ENCODE results near the gene P4HB.
"Not testable (repeated sequence)": the region's sequence is repeated elsewhere in the genome, so short reads cannot be mapped to it uniquely, and the experiment has no call there.

P4HB gene

GRCh38 chr17:81849457-81849856 is 10.9 kb downstream of the P4HB start:
- no peak for DNase-seq (ENCODE audit: extremely low read depth in 1 of 2, low read depth in 1 of 2)

DNA sequence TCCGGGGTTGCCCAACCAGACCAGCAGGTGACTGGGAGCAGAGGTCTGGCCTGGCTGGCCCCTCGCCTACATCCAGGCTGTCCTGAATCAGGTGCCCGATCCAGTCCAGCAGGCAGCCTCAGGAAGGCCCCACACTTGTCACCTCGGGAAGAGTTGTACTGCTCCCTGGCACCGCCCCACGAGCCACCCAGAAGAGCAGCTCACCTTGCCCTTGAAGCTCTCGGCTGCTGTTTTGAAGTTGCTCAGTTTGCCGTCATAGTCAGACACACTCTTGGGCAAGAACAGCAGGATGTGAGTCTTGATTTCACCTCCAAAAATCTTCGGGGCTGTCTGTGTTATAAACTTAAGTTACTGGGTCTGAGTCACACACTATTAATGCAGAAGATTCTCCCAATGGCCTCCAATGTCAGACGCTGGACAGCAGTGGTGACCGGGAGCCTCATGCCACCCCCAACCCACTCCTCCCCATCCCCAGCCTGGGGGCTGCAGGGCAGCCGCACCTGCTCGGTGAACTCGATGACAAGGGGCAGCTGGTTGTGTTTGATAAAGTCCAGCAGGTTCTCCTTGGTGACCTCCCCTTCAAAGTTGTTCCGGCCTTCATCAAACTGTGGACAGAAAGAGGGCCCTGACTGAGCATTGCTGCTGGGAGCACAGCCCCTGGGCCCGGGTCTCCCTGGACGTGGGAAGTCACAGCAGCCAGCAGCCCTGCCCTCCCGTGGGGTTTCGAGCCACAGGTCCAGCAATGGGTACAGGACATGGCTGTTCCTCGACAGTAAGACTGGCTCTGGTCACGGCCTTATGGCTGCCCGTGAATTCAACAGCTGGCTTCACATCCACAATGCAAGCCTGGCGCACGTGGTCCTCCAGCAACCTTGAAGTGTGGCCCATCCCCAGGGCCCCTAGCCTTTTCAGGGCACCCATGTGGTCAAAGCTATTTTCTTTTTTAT is 13.3 kb downstream of the P4HB start:
- DNase-seq (ENCODE audit: extremely low read depth in 1 of 2, low read depth in 1 of 2), result no peak

GRCh38 chr17:81845881-81846742 is 14.2 kb downstream of the P4HB start:
- no peak for DNase-seq (ENCODE audit: extremely low read depth in 1 of 2, low read depth in 1 of 2)

GRCh38 chr17:81845361-81845760 is 15.0 kb downstream of the P4HB start:
- no peak for DNase-seq (ENCODE audit: extremely low read depth in 1 of 2, low read depth in 1 of 2)

DNA sequence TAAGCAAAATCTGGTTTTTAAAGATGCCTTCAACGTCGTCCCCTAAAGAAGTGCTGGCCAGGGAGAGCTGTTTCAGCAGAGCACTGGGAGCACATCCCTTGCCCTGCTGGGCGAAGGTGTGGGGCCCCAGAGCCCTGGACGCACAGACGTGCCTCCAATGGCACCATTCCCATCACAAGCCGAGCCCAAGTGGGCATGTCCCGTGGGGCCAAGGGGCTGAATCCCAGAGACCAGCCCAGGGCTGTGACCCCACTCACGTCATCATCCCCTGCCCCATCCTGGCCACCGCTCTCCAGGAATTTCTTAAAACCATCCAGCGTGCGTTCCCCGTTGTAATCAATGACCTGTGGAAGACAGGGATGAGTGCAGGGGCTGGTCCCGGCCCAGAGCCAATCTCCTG is 15.4 kb downstream of the P4HB start:
- DNase-seq (ENCODE audit: extremely low read depth in 1 of 2, low read depth in 1 of 2), result no peak

DNA sequence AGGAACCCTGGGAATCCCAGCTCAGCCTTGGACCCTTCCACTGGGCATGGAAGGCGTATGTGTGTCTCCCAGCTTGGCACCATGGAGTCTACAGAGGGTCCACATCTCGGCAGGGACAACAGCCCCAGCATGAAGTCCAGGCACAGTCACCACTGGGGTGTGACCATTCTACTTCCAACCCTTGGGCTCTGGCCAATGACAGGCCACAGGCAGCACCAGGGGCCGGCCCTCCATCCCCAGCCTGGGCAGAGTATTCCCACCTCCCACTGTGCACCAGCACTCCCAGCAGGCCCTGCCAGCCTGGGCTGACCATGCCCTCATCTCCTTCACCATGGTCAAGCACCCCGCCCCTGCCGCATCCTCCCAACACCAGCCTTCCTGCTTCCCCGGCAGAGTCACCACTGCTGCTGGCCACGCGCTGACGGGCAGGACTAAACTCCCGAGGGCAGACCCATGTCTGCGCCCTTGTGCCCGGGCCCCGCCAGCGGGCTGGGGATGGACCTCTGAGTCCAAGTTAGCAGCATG is 15.9 kb downstream of the P4HB start:
- no peak for DNase-seq (ENCODE audit: extremely low read depth in 1 of 2, low read depth in 1 of 2)

DNA sequence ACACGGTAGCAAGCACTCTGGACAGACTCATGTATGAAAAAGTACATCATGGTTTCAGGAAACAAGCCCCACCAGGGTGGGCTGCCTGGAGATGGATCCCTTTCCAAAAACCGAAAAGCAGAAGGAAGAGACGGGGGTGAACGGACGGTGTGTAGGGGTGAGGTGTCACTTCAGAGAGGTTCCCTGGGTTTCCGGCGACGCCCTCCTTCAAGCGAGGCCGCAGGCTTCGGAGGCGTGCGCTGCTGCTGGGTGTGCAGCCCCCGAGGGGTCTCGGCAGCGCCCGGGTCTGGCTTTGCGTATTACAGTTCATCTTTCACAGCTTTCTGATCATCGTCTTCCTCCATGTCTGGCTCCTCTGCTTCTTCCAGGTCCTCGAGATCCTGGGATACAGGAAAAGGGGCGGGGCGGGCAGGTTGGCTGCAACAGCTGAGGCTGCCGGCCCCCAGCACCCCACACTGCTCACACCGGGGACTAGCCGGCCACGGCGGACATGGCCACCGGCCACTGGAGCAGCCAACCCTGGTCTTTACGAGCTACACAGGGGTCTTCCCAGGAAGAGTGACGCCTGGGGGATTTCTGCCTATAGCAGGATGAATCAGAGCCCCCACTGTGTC is 16.5 kb downstream of the P4HB start:
- DNase-seq (ENCODE audit: extremely low read depth in 1 of 2, low read depth in 1 of 2), result no peak

DNA sequence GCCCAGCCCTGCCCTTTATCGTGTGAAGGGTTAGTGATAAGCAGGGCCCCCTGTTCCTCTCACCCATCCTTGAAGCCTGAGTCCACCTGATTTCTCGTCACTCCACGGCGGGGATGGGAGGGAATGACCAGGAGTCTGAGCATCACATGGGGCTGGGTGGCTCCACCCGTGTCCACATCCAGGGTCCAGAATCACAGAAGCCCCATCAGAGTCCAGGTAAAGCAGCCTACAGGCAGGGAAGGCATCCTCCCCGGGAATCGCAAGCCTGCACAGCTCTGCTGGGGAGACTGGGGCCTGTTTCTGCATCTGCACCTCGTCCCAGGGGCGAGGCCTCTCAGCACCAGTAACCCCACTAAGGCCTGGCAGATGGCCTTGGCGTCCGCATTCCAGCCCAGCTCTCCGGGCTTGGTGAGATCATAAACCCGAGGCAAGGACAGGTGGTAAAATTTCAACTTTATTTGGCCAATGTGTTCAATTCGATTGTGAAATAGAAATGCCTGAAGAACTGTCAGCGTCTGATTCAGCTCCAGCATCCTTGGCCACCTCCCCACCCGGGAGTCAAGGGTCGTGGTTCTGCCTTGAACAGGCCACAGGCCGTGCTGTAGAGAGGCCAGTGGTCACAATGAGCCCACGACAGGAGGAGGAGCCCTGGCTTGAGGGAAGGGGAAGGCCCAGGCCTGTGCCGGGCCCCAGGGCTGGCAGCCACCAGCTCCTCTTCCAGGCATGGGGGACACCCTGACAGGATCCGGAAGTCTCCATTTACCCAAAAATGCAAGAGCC is 17.4 kb downstream of the P4HB start:
- no peak for DNase-seq (ENCODE audit: extremely low read depth in 1 of 2, low read depth in 1 of 2)

DNA sequence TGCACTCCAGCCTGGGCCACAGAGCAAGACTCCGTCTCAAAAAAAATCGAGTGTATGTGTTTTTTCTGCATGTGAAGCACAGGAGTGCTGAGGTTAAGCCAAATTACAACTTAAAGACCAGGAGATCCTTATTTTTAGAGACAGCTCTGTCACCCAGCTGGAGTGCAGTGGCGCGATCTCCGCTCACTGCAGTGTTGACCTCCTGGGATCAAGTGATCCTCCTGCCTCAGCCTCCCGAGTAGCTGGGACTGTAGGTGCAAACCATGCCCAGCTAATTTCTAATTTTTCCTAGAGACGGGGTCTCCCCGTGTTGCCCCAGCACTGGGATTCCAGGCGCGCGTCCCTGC is 18.0 kb downstream of the P4HB start:
- no peak for DNase-seq (ENCODE audit: extremely low read depth in 1 of 2, low read depth in 1 of 2)

DNA sequence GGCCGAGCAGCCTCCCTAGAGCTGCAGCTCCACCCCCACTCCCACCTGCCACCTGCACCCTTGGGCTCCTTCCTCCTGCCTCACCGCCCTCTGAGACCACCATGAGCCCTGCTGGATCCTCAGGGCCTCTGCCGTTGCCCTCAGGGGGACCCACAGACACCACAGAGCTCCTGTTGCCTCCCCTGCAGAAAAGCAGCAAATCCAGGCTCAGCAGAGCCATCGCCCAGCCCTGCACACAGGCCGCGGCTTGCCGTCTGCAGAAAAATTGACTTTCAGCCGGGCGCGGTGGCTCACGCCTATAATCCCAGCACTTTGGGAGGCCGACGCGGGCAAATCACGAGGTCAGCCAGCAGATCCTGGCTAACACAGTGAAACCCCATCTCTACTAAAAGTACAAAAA is 18.5 kb downstream of the P4HB start:
- no peak for DNase-seq (ENCODE audit: extremely low read depth in 1 of 2, low read depth in 1 of 2)

DNA sequence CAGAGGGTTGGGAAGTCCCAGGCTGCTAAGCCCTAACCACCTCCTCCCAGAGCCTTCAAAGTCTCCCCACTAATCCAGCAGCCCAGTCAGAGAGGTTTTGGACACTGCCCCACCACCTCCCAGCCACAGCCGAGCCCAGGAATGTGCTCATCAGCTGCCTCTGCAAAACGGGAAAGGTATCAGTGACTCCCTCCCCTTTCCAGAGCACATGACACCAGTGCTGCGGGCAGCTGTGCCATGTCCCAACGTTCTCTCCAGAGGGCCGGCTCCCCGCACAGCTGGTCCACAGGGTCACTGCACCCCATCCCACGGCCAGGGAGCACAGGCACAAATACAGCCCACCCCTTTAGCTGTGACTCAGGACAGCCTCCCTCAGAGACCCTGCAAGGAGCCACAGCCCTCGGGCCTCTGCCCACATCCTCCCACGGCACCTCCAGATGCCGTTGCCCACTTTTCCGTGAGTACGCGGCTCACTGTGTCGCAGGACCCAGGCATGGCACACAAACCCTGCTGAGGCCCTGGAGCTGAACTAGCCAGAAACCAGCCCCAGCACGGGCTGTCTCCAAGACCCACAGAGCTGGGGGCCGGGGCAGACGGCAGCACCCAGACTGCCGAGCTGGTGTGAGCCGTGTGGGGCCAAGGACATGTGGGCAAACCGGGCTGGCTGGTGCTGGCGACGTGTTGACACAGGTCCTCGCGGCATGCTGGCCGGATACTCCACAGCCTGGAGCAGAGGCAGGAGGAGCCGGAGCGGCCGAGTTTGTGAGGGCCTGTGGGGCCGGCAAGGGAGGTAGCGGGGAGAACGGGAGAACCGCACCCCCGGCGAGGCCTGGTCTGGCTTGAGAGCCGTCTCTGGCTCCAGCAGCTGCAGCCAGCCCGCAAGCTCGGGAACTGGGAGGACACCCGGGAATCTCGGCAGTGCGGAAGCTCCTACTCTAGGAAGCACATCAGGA is 19.2 kb downstream of the P4HB start:
- no peak for DNase-seq (ENCODE audit: extremely low read depth in 1 of 2, low read depth in 1 of 2)

DNA sequence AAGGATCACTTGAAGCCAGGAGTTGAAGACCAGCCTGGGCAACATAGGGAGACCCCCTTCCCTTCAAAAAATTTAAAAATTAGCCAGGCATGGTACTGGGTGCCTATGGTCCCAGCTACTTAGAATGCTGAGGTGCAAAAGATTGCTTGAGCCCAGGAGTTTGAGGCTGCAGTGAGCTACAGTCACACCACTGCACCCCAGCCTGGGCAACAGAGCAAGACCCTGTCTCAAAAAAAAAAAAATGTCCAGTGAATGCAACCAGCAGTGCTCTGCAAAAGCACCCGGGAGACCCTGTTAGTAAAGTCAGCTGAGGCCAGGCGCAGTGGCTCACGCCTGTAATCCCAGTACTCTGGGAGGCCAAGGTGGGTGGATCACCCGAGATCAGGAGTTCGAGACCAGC is 20.3 kb downstream of the P4HB start:
- not testable (repeated sequence) for DNase-seq (ENCODE audit: extremely low read depth in 1 of 2, low read depth in 1 of 2)

DNA sequence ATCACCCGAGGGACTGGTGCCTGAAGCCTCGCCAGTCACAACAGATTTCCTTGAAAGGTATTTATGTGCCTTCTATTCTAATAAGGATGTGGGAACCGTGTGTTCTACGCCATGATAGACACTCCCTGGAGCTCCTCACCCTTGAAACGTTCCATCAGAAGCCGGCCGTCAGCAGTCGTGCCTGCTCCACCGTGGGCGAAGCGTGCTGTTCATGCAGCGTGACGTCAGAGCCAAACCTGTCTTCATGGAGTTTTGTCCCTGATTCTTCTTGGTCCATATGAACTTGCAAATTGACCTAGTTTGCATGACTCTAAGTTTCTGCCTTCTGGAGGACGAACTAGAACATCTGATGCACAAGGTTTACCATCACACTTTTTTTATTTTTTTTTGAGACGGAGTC is 21.0 kb downstream of the P4HB start:
- no peak for DNase-seq (ENCODE audit: extremely low read depth in 1 of 2, low read depth in 1 of 2)

DNA sequence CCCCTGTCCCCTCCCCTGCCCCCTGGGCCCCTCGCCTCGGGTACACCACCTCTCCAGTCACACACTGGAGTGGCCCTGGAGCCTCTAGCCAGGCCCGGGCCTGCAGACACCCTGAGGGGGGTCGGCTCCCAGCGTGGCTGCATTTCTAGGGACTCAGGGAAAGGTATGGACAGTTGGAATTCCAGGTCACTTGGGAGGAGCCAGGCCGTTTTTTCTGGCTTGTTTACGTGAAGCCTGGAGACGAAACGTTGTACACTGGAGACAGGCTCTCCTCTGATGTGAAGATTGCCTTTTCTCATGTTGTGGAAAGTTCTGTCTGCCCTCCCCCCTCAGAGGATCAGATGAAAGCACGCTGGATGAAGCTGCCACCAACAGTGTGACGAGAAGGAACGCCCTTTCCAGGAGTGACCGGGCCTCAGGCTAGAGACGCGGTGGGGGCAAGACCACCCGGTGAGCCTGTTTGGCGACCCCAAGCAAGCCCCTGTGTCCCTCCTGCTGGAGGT is 21.5 kb downstream of the P4HB start:
- no peak for DNase-seq (ENCODE audit: extremely low read depth in 1 of 2, low read depth in 1 of 2)

- DNase-seq (ENCODE audit: extremely low read depth in 1 of 2, low read depth in 1 of 2), result no peak
Observed at GRCh38 chr17:81837641-81838040, 22.7 kb downstream of the P4HB start.

- DNase-seq (ENCODE audit: extremely low read depth in 1 of 2, low read depth in 1 of 2), result no peak
Observed at GRCh38 chr17:81834831-81835267, 25.5 kb downstream of the P4HB start, which contains the start of gene PPP1R27. TSS of gene PPP1R27 (minus strand) at chr17:81835050. CDS start at chr17:81834953, 97 bp downstream.

DNA sequence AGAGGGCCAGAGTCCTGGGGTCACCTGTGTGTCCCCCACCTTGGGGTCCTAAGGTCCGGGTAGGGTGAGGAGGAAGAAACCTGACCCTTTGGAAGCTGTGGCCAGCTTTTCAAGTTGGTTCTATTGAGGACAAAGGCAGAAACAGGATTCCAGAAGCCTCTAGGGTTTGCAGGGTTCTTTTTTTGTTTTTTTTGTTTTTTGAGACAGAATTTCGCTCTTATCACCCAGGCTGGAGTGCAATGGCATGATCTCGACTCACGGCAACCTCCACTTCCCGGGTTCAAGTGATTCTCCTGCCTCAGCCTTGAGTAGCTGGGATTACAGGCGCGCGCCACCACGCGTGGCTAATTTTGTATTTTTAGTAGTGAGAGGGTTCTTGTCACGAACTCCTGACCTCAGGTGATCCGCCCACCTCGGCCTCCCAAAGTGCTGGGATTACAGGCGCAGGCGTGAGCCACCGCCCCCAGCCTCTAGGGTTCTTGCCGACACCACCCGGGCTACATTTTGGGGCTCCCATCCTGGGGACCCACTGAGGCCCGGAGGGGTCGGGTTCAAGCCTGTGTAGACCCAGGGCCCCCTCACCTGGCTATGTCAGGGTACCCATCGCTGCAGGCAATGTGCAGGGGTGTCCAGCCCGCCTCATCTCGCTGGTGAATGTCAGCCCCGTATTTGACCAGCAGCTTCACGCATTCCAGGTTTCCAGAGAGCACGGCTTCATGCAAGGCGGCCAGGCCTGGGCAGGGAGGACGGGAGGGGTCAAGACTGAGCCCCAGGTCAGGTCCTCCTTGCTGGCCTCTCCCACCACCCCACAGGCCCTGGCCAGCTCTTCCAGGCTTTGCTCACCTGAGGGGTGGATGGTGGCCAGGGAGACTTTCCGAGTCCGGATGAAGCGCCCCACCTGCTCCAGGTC is 26.2 kb downstream of the P4HB start:
- no peak for DNase-seq (ENCODE audit: extremely low read depth in 1 of 2, low read depth in 1 of 2)
